ENCODE results near the gene MPI. TPM values are rescaled to one million over a fixed set of nuclear protein-coding genes. Genes with fewer than 3 reads are reported as not detected.

Gene MPI
- total RNA-seq, 2 donors from 2014 or later: 45.6 to 65.5 TPM

DNA sequence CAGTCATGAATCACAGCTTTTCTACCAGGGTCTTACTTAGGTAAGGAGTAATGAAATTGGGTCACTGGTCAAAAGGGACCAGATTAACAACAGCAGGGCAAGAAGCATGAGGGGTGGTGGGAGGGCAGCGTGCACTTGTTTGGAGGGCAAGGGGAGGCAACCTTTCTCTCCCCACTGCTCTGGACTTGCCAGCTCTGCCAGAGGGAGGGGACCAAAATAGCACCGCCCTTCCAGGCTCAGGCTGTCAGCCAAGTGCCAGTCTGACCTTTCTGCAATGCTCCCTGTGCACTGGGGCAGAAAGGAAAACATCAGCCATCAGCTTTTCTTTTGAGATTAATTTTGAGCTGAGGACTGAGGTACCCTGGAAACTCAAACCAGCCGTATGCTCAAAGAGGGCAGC lies 42.4 kb upstream of the MPI start:
- Histone ChIP-seq H3K4me1 (ENCODE audit: control insufficient read depth in 1 of 2, low read depth in 2 of 2) (peaks cover 4 to 10% of the 10 kb centered on the region in 2 donors), H3K27ac (no peak overlapping the region), H3K4me3 (no peak overlapping the region), H3K27me3 (replicated peaks; ENCODE audit: insufficient read depth) (no peaks in the 10 kb centered on the region), H3K9me3 (no peaks in the 10 kb centered on the region), H3K36me3 (peaks cover 48% of the 10 kb centered on the region)
- DNase-seq (ENCODE audit: low spot score) (no peak), ATAC-seq (ENCODE audit: insufficient number of reproducible peaks, low FRiP score, low read depth) (no peak)
- no peak for TF ChIP-seq CTCF (IDR thresholded peaks at IDR 0.05)

DNA sequence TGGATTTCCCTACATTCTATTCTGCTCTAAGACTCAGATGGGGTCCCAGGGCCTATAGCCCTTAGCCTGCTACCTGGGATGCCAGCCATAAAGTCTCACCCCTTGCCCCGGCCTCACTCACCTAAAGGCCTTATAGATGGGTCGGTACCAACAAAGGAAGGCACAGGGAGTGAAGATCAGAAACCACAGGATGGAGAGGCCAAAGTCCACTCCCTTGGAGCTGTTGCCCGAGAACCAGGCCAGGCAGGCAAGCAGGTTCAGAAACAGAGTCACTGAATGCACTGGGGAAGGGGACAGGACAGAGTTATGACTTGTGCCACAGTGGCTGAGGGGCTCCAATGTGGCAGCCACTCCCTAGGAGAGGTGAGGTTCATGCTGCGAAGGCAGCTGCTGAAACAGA lies 39.4 kb upstream of the MPI start:
- no peaks in the 10 kb centered on the region for H3K9me3 ChIP-seq
- DNase-seq (ENCODE audit: low spot score) (no peak), ATAC-seq (ENCODE audit: insufficient number of reproducible peaks, low FRiP score, low read depth) (no peak)
- H3K36me3 ChIP-seq: peaks cover 65% of the 10 kb centered on the region
- TF ChIP-seq CTCF (IDR thresholded peaks at IDR 0.05): no peak
- H3K4me3 ChIP-seq: no peak overlapping the region
- H3K4me1 ChIP-seq (ENCODE audit: control insufficient read depth in 1 of 2, low read depth in 2 of 2): no peaks in the 10 kb centered on the region
- H3K27ac ChIP-seq: no peak overlapping the region
- H3K27me3 ChIP-seq (replicated peaks; ENCODE audit: insufficient read depth): no peaks in the 10 kb centered on the region

DNA sequence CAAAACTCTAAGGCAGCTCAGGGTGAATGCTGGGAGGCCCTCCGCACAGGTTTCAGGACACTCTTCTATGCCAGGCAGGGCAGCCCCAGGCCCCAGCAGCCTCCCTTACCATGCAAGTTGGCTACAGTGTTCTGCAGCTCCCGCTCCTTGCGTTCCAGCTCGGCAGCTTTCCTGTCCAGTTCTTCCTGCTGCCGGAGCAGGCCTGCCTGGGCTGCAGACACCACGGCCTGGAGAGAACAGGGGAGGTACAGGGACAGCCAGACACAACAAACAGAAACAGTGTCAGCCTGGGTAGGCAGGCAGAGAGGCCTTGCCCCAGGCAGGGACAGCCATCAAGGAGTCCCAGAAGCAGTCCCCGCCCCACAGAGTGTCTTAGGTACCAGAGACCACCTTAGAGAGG lies 37.9 kb upstream of the MPI start:
- TF ChIP-seq CTCF (IDR thresholded peaks at IDR 0.05): no peak
- DNase-seq (ENCODE audit: low spot score): no peak
- Histone ChIP-seq H3K9me3 (no peaks in the 10 kb centered on the region), H3K27me3 (replicated peaks; ENCODE audit: insufficient read depth) (no peaks in the 10 kb centered on the region), H3K36me3 (peaks cover 65% of the 10 kb centered on the region), H3K4me3 (no peak overlapping the region), H3K27ac (no peak overlapping the region), H3K4me1 (ENCODE audit: control insufficient read depth in 1 of 2, low read depth in 2 of 2) (peaks cover 0 to 5% of the 10 kb centered on the region in 2 donors)
- ATAC-seq (ENCODE audit: insufficient number of reproducible peaks, low FRiP score, low read depth): no peak

DNA sequence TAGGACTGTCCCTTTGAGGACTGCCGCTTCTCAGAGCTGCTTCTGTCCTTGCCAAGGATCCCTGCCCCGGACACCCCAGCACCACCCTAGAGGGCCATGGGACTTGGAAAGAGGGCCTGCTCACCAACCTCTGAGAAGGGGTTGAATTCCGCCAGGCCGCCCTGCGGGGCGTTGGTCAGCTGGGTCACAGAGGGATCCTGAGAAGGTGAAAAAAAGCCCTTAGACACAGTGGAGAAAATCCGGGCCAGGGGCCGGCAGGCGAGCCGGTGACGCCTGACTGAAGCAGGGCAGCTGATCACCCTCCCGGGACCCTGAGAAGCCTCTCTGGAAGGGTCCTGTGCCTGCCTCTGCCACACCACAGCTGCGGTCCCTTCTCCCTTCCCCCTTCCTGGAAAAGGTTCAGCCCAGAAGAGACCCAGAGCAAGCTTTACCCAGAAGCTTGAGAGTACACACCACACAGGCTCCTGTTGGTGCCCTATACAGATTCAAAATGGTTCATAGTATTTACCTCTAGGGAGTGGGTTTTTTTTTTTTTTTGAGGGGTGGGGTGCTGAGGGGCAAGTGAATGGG lies 35.3 kb upstream of the MPI start:
- Histone ChIP-seq H3K4me3 (no peak overlapping the region), H3K36me3 (peaks cover 51% of the 10 kb centered on the region), H3K27me3 (replicated peaks; ENCODE audit: insufficient read depth) (no peaks in the 10 kb centered on the region), H3K4me1 (ENCODE audit: control insufficient read depth in 1 of 2, low read depth in 2 of 2) (peaks cover 0 to 5% of the 10 kb centered on the region in 2 donors), H3K27ac (no peak overlapping the region), H3K9me3 (no peaks in the 10 kb centered on the region)
- no peak for TF ChIP-seq CTCF (IDR thresholded peaks at IDR 0.05)
- DNase-seq (ENCODE audit: low spot score) (no peak), ATAC-seq (ENCODE audit: insufficient number of reproducible peaks, low FRiP score, low read depth) (no peak)

DNA sequence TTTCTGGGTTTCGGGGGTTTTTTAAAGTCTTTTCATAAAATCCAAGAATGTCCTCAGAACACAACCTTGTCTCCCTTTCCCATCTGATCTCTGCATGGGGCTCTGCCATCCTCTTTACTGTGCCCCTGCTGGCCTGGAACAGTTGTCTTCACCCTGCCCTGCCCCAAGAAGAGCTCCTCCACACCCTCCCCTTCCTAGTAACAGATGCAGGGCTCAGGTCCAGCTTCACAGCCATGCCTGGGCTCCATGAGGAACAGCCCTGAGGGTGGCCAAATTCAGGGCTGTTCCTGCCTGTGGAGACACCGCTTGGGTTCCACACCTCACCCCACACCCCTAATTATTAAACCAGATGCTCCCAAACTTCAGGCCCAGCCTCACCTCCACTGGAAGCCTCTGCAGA lies 34.0 kb upstream of the MPI start:
- DNase-seq (ENCODE audit: low spot score) (no peak), ATAC-seq (ENCODE audit: insufficient number of reproducible peaks, low FRiP score, low read depth) (no peak)
- Histone ChIP-seq H3K27ac (no peak overlapping the region), H3K27me3 (replicated peaks; ENCODE audit: insufficient read depth) (no peaks in the 10 kb centered on the region), H3K36me3 (peaks cover 38% of the 10 kb centered on the region), H3K4me3 (no peak overlapping the region), H3K4me1 (ENCODE audit: control insufficient read depth in 1 of 2, low read depth in 2 of 2) (peaks cover 3 to 5% of the 10 kb centered on the region in 2 donors), H3K9me3 (no peaks in the 10 kb centered on the region)
- no peak for TF ChIP-seq CTCF (IDR thresholded peaks at IDR 0.05)
